Measurements from ENCODE around the gene MAP2K5.

DNA sequence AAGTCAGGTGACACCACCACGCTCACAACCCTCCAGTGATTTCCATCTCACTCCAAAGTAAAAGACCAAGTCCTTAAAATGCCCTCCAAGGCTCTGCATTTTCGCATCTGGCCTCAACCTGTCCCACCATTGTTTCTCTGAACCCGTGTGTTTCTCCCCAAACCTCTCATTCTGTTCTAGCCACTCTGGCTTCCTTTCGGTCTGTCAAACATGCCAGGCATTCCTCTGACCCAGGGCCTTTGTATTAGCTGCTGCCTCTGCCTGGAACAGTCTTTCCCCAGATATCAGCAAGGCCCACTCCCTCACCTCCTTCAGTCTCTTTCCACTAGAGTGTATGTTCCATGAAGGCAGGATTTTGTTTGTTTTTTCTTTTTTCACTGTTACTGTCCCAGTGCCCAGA is 16.0 kb downstream of the MAP2K5 start:
- TF ChIP-seq FOXK1 (CRISPR knock-in tag; IDR thresholded peaks at IDR 0.05) = no peak
- TF ChIP-seq, protein P1, sequence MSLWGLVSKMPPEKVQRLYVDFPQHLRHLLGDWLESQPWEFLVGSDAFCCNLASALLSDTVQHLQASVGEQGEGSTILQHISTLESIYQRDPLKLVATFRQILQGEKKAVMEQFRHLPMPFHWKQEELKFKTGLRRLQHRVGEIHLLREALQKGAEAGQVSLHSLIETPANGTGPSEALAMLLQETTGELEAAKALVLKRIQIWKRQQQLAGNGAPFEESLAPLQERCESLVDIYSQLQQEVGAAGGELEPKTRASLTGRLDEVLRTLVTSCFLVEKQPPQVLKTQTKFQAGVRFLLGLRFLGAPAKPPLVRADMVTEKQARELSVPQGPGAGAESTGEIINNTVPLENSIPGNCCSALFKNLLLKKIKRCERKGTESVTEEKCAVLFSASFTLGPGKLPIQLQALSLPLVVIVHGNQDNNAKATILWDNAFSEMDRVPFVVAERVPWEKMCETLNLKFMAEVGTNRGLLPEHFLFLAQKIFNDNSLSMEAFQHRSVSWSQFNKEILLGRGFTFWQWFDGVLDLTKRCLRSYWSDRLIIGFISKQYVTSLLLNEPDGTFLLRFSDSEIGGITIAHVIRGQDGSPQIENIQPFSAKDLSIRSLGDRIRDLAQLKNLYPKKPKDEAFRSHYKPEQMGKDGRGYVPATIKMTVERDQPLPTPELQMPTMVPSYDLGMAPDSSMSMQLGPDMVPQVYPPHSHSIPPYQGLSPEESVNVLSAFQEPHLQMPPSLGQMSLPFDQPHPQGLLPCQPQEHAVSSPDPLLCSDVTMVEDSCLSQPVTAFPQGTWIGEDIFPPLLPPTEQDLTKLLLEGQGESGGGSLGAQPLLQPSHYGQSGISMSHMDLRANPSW (CRISPR knock-in tag; conservative IDR thresholded peaks at IDR 0.05; ENCODE audit: low read depth) = no peak
- TF ChIP-seq, protein P2, sequence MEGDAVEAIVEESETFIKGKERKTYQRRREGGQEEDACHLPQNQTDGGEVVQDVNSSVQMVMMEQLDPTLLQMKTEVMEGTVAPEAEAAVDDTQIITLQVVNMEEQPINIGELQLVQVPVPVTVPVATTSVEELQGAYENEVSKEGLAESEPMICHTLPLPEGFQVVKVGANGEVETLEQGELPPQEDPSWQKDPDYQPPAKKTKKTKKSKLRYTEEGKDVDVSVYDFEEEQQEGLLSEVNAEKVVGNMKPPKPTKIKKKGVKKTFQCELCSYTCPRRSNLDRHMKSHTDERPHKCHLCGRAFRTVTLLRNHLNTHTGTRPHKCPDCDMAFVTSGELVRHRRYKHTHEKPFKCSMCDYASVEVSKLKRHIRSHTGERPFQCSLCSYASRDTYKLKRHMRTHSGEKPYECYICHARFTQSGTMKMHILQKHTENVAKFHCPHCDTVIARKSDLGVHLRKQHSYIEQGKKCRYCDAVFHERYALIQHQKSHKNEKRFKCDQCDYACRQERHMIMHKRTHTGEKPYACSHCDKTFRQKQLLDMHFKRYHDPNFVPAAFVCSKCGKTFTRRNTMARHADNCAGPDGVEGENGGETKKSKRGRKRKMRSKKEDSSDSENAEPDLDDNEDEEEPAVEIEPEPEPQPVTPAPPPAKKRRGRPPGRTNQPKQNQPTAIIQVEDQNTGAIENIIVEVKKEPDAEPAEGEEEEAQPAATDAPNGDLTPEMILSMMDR (IDR thresholded peaks at IDR 0.05) = no peak
- no peak for TF ChIP-seq KAT7 (CRISPR knock-in tag; IDR thresholded peaks at IDR 0.05; ENCODE audit: borderline replicate concordance)
- TF ChIP-seq, protein P3, sequence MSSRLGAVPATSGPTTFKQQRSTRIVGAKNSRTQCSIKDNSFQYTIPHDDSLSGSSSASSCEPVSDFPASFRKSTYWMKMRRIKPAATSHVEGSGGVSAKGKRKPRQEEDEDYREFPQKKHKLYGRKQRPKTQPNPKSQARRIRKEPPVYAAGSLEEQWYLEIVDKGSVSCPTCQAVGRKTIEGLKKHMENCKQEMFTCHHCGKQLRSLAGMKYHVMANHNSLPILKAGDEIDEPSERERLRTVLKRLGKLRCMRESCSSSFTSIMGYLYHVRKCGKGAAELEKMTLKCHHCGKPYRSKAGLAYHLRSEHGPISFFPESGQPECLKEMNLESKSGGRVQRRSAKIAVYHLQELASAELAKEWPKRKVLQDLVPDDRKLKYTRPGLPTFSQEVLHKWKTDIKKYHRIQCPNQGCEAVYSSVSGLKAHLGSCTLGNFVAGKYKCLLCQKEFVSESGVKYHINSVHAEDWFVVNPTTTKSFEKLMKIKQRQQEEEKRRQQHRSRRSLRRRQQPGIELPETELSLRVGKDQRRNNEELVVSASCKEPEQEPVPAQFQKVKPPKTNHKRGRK (CRISPR knock-in tag; IDR thresholded peaks at IDR 0.05; ENCODE audit: borderline replicate concordance) = no peak
- TF ChIP-seq, protein P4, sequence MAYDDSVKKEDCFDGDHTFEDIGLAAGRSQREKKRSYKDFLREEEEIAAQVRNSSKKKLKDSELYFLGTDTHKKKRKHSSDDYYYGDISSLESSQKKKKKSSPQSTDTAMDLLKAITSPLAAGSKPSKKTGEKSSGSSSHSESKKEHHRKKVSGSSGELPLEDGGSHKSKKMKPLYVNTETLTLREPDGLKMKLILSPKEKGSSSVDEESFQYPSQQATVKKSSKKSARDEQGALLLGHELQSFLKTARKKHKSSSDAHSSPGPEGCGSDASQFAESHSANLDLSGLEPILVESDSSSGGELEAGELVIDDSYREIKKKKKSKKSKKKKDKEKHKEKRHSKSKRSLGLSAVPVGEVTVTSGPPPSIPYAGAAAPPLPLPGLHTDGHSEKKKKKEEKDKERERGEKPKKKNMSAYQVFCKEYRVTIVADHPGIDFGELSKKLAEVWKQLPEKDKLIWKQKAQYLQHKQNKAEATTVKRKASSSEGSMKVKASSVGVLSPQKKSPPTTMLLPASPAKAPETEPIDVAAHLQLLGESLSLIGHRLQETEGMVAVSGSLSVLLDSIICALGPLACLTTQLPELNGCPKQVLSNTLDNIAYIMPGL (CRISPR knock-in tag; IDR thresholded peaks at IDR 0.05) = no peak
- TF ChIP-seq ZBTB21 (CRISPR knock-in tag; IDR thresholded peaks at IDR 0.05; ENCODE audit: borderline replicate concordance) = no peak
- no peak for TF ChIP-seq NR1H2 (CRISPR knock-in tag; IDR thresholded peaks at IDR 0.05)
- TF ChIP-seq, protein P5, sequence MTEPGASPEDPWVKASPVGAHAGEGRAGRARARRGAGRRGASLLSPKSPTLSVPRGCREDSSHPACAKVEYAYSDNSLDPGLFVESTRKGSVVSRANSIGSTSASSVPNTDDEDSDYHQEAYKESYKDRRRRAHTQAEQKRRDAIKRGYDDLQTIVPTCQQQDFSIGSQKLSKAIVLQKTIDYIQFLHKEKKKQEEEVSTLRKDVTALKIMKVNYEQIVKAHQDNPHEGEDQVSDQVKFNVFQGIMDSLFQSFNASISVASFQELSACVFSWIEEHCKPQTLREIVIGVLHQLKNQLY (CRISPR knock-in tag; IDR thresholded peaks at IDR 0.05) = no peak
- no peak for TF ChIP-seq TEAD4 (CRISPR knock-in tag; IDR thresholded peaks at IDR 0.05)
- no peak for TF ChIP-seq NFE2L1 (CRISPR knock-in tag; IDR thresholded peaks at IDR 0.05)
- no peak for TF ChIP-seq SMAD3 (CRISPR knock-in tag; IDR thresholded peaks at IDR 0.05; ENCODE audit: borderline replicate concordance)

All from WTC11 (cell line).